ENCODE measurements around the gene KDM5B. TPM values are rescaled to one million over a fixed set of nuclear protein-coding genes. Genes with fewer than 3 reads are reported as not detected.
"Not testable (repeated sequence)": the region's sequence is repeated elsewhere in the genome, so short reads cannot be mapped to it uniquely, and the experiment has no call there.

Gene KDM5B
- total RNA-seq, 1 experiment from 2014 or later, result 62.7 TPM

- H3K9me3 ChIP-seq, result no peaks in the 10 kb centered on the region
- no peaks in the 10 kb centered on the region for H3K36me3 ChIP-seq (ENCODE audit: control insufficient read depth, insufficient read depth, low read length)
- no TSS peak for BruUV-seq (replicated peaks)
- ChIA-PET POLR2A (no interaction called here), CTCF (no interaction called here)
- peaks cover 11% of the 10 kb centered on the region for H3K4me1 ChIP-seq
- Mint-ChIP-seq H3K4me3 (ENCODE audit: unreplicated experiment) (no peak overlapping the region), H3K9me3 (ENCODE audit: unreplicated experiment) (no peaks in the 10 kb centered on the region), H3K27ac (ENCODE audit: unreplicated experiment) (no peak overlapping the region), H3K27me3 (ENCODE audit: insufficient read depth, unreplicated experiment) (no peaks in the 10 kb centered on the region), H3K36me3 (ENCODE audit: insufficient read depth, unreplicated experiment) (no peaks in the 10 kb centered on the region), H3K4me1 (ENCODE audit: low read depth, unreplicated experiment) (peaks cover 11% of the 10 kb centered on the region)
- H3K27me3 ChIP-seq (replicated peaks; ENCODE audit: control insufficient read depth, insufficient read depth, low read length), result no peaks in the 10 kb centered on the region
- H3K4me3 ChIP-seq (ENCODE audit: low read depth, low read length), result no peak overlapping the region
- no peak for TF ChIP-seq CTCF (IDR thresholded peaks at IDR 0.05; ENCODE audit: insufficient read depth in 1 of 2, low read depth in 1 of 2, low read length in 1 of 2, severe bottlenecking in 1 of 2, unreplicated experiment in 1 of 2)
- no peak for DNase-seq
- intact Hi-C loops (cut with micrococcal nuclease; ENCODE audit: unreplicated experiment), result no loop called here
Measured at GRCh38 chr1:202835548-202836072, 27.4 kb upstream of the KDM5B start.

GRCh38 chr1:202834771-202835547 lies 26.7 kb upstream of the KDM5B start:
- no peaks in the 10 kb centered on the region for H3K27me3 Mint-ChIP-seq (ENCODE audit: insufficient read depth, unreplicated experiment)
- ChIA-PET CTCF (no interaction called here), POLR2A (no interaction called here)

GRCh38 chr1:202831906-202832305 lies 23.7 kb upstream of the KDM5B start:
- CTCF ChIA-PET, result no interaction called here
- Mint-ChIP-seq H3K9me3 (ENCODE audit: unreplicated experiment) (no peaks in the 10 kb centered on the region), H3K36me3 (ENCODE audit: insufficient read depth, unreplicated experiment) (no peaks in the 10 kb centered on the region), H3K27ac (ENCODE audit: unreplicated experiment) (no peak overlapping the region), H3K4me1 (ENCODE audit: low read depth, unreplicated experiment) (peaks cover 6% of the 10 kb centered on the region), H3K4me3 (ENCODE audit: unreplicated experiment) (no peak overlapping the region), H3K27me3 (ENCODE audit: insufficient read depth, unreplicated experiment) (no peaks in the 10 kb centered on the region)
- no peak for TF ChIP-seq CTCF (IDR thresholded peaks at IDR 0.05; ENCODE audit: insufficient read depth in 1 of 2, low read depth in 1 of 2, low read length in 1 of 2, severe bottlenecking in 1 of 2, unreplicated experiment in 1 of 2)
- Histone ChIP-seq H3K9me3 (no peaks in the 10 kb centered on the region), H3K4me3 (ENCODE audit: low read depth, low read length) (no peak overlapping the region), H3K27me3 (replicated peaks; ENCODE audit: control insufficient read depth, insufficient read depth, low read length) (no peaks in the 10 kb centered on the region), H3K36me3 (ENCODE audit: control insufficient read depth, insufficient read depth, low read length) (no peaks in the 10 kb centered on the region), H3K4me1 (peaks cover 8% of the 10 kb centered on the region)
- POLR2A ChIA-PET, result no interaction called here
- no TSS peak for BruUV-seq (replicated peaks)
- intact Hi-C loops (cut with micrococcal nuclease; ENCODE audit: unreplicated experiment), result no loop called here
- no peak for DNase-seq

More at GRCh38 chr1:202834771-202835547, 26.7 kb upstream of the KDM5B start:
- H3K4me3 Mint-ChIP-seq (ENCODE audit: unreplicated experiment), result no peak overlapping the region
- no peak overlapping the region for H3K4me3 ChIP-seq (ENCODE audit: low read depth, low read length)
- no TSS peak for BruUV-seq (replicated peaks)
- H3K27me3 ChIP-seq (replicated peaks; ENCODE audit: control insufficient read depth, insufficient read depth, low read length), result no peaks in the 10 kb centered on the region
- peaks cover 11% of the 10 kb centered on the region for H3K4me1 ChIP-seq
- intact Hi-C loops (cut with micrococcal nuclease; ENCODE audit: unreplicated experiment), result no loop called here
- TF ChIP-seq CTCF (IDR thresholded peaks at IDR 0.05; ENCODE audit: insufficient read depth in 1 of 2, low read depth in 1 of 2, low read length in 1 of 2, severe bottlenecking in 1 of 2, unreplicated experiment in 1 of 2), result no peak
- H3K9me3 ChIP-seq, result no peaks in the 10 kb centered on the region
- H3K27ac Mint-ChIP-seq (ENCODE audit: unreplicated experiment), result no peak overlapping the region
- DNase-seq, result no peak
- peaks cover 11% of the 10 kb centered on the region for H3K4me1 Mint-ChIP-seq (ENCODE audit: low read depth, unreplicated experiment)
- no peaks in the 10 kb centered on the region for H3K36me3 ChIP-seq (ENCODE audit: control insufficient read depth, insufficient read depth, low read length)
- H3K9me3 Mint-ChIP-seq (ENCODE audit: unreplicated experiment), result no peaks in the 10 kb centered on the region
- no peaks in the 10 kb centered on the region for H3K36me3 Mint-ChIP-seq (ENCODE audit: insufficient read depth, unreplicated experiment)

GRCh38 chr1:202829223-202829622 lies 21.0 kb upstream of the KDM5B start:
- H3K27ac Mint-ChIP-seq (ENCODE audit: unreplicated experiment); H3K9me3 Mint-ChIP-seq (ENCODE audit: unreplicated experiment); H3K36me3 ChIP-seq (ENCODE audit: control insufficient read depth, insufficient read depth, low read length); BruUV-seq (replicated peaks); H3K4me3 ChIP-seq (ENCODE audit: low read depth, low read length); H3K27me3 ChIP-seq (replicated peaks; ENCODE audit: control insufficient read depth, insufficient read depth, low read length); CTCF ChIA-PET; H3K4me1 Mint-ChIP-seq (ENCODE audit: low read depth, unreplicated experiment); H3K4me1 ChIP-seq; intact Hi-C loops (cut with micrococcal nuclease; ENCODE audit: unreplicated experiment); DNase-seq; POLR2A ChIA-PET; H3K36me3 Mint-ChIP-seq (ENCODE audit: insufficient read depth, unreplicated experiment); H3K27me3 Mint-ChIP-seq (ENCODE audit: insufficient read depth, unreplicated experiment); H3K9me3 ChIP-seq; H3K4me3 Mint-ChIP-seq (ENCODE audit: unreplicated experiment): not testable (repeated sequence)
